Fibroblast of villous mesenchyme (primary cell): Measurements from ENCODE around the gene JMJD1C. TPM values are rescaled to one million over a fixed set of nuclear protein-coding genes. Genes with fewer than 3 reads are reported as not detected.
"Not testable (repeated sequence)": the region's sequence is repeated elsewhere in the genome, so short reads cannot be mapped to it uniquely, and the experiment has no call there.

Experiments
- DNase-seq: peaks from one replicate; pipeline ENCODE4 v3.0.0-alpha.2; 2010; ENCODE audit warnings: low read depth
- H3K4me3 ChIP-seq: 2 replicates; pipeline ENCODE4 v1.5.1; 2011; ENCODE audit warnings: low read depth, mild to moderate bottlenecking, low read length
- CTCF ChIP-seq: IDR thresholded peaks from 2 replicates; pipeline ENCODE4 v1.5.1; 2012; ENCODE audit warnings: low read depth, mild to moderate bottlenecking, low read length; ENCODE audit not compliant: insufficient read depth
- total RNA-seq: library from RNA; depleted of rRNA; stranded (reverse); fragments of >200 nt; gene quantifications from 2 replicates; pipeline ENCODE4 v1.2.3, GENCODE V29; 2012

JMJD1C gene
- total RNA-seq, 1 donor, result 98.4 TPM

- DNase-seq, result no peak
- TF ChIP-seq CTCF, result no peak
- no peak overlapping the region for H3K4me3 ChIP-seq
These were observed 81.8 kb downstream of the JMJD1C start for GRCh38 chr10:63384001-63384400.

GRCh38 chr10:63383141-63383540 lies 82.6 kb downstream of the JMJD1C start:
- peak; percentile 55 for DNase-seq
- TF ChIP-seq CTCF, result no peak
- H3K4me3 ChIP-seq, result no peak overlapping the region

- no peak for TF ChIP-seq CTCF
- peak; percentile 57 for DNase-seq
- H3K4me3 ChIP-seq, result no peak overlapping the region
These were observed 83.7 kb downstream of the JMJD1C start for GRCh38 chr10:63382066-63382465.

- H3K4me3 ChIP-seq, result peak overlapping the region; percentile 21
These were observed 88.5 kb downstream of the JMJD1C start for GRCh38 chr10:63377305-63377661.

GRCh38 chr10:63376560-63377304 lies 89.0 kb downstream of the JMJD1C start:
- peak overlapping the region; percentile 21 for H3K4me3 ChIP-seq
- peak; percentile 72 for DNase-seq
- no peak for TF ChIP-seq CTCF

More at GRCh38 chr10:63377305-63377661, 88.5 kb downstream of the JMJD1C start:
- not testable (repeated sequence) for DNase-seq

GRCh38 chr10:63375859-63376258 lies 89.9 kb downstream of the JMJD1C start:
- H3K4me3 ChIP-seq, result no peak overlapping the region
- TF ChIP-seq CTCF, result no peak
- peak; percentile 71 for DNase-seq

- peak; percentile 26 for DNase-seq
- no peak for TF ChIP-seq CTCF
- no peak overlapping the region for H3K4me3 ChIP-seq
These were observed 90.3 kb downstream of the JMJD1C start for GRCh38 chr10:63375458-63375857.
